ENCODE measurements around the gene ATP10B.

The ATP10B gene

DNA sequence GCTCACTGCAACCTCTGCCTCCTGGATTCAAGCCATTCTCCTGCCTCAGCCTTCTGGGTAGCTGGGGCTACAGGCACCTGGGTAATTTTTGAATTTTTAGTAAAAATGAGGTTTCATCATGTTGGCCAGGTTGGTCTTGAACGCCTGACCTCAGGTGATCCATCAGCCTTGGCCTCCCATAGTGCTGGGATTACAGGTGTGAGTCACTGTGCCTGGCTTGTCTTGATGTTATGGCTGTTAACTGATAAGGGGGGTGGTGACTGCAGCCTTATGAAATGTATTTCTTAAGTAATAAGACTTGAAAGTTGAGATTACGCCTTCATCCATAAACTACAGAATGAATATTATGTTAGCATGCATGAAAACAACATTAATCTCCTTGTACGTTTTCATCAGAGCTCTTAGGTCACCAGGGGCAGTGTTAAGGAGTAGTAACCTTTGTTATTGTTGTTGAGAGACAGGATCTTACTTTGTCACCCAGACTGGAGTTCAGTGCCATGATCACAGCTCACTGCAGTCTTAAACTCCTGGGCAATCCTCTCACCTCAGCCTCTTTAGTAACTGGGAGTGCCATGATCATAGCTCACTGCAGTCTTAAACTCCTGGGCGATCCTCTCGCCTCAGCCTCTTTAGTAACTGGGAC is 148.3 kb downstream of the ATP10B start:
- no peak overlapping the region for H3K4me3 ChIP-seq (ENCODE audit: low read length)
- no peak for DNase-seq (ENCODE audit: low read depth, low spot score)

GRCh38 chr5:160702934-160703333 is 149.1 kb downstream of the ATP10B start:
- no peak overlapping the region for H3K4me3 ChIP-seq (ENCODE audit: low read length)
- no peak for DNase-seq (ENCODE audit: low read depth, low spot score)

DNA sequence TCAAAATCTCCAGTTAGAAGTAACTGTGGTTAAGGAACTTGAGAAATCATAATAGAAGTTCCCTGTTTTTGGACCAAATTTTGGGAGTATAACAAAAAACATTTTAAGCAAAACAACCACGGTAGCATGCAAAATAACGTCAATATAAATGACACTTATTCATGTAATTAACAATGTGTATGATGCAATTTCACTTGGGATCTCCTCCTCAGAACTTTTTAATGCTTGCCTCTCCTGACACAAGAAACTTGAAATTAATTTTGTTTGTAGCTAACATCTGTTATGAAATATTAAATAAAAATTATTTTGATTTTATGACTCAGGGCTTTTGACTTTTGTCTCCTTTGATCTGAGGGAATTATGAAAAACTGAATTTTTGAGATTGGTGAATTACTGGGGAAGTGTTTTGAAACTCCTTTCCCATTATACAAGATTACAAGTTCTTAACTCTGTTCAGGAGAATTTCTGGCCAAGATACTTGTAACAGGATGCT is 149.7 kb downstream of the ATP10B start:
- H3K4me3 ChIP-seq (ENCODE audit: low read length): no peak overlapping the region
- no peak for DNase-seq (ENCODE audit: low read depth, low spot score)

- no peak overlapping the region for H3K4me3 ChIP-seq (ENCODE audit: low read length)
- no peak for DNase-seq (ENCODE audit: low read depth, low spot score)
These were observed 150.6 kb downstream of the ATP10B start for GRCh38 chr5:160701403-160701802.

DNA sequence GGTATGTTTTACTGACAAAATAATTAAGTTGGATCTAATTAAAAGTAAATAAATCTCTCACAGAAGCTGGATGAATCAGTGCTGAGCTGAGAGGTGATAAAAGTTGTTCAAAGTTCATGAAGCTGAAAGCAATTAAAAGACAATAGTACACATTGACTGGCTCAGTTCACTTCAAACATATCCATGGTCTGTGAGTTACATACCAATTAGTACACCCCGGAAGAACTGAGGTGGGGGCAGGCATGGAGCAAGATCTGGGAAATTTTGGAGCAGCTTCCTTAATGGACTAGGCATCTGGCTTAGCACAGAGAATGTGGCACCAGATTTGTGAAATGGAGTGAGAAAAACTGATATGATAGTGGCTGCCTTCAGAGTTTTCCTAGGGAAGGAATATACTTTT is 152.7 kb downstream of the ATP10B start:
- no peak for DNase-seq (ENCODE audit: low read depth, low spot score)
- H3K4me3 ChIP-seq (ENCODE audit: low read length): no peak overlapping the region

DNA sequence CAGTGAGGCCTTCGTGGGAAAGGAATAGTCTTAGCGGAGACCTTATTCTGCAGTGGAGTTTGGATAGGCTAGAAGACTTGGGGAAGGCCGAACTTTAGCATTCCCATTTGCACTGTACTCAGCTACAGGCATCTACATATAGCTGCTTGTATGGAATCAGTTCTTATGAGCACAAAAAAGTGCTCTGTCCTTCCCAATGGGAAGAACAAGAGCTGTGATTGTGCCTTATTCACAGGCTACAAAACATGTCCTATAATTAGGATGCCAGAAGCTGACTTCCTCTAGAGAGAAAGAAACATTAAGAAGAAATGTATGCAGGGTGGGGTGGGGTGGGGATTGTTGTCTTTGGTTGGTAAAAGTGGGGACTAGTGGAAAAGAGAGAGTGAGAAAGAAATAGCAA is 154.7 kb downstream of the ATP10B start:
- no peak overlapping the region for H3K4me3 ChIP-seq (ENCODE audit: low read length)
- DNase-seq (ENCODE audit: low read depth, low spot score): no peak

DNA sequence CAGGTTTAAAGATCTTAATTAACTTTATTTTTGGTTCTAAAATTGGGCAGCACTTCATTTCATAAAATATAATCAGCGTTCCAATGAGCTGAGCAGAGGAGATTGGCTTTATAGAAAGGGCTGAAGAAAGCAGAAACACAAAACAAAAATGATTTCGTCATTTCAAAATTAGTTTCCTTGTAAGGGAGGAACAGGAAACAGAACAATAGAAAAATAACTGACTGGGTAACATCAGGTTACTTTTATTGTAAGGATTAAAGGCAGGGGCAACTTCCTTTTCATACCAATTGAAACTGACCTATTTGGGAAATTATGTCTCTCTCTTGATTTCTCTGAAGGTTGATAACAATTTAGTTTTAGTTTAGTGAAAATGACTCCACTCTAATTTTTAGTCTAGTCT is 157.1 kb downstream of the ATP10B start:
- H3K4me3 ChIP-seq (ENCODE audit: low read length): no peak overlapping the region
- DNase-seq (ENCODE audit: low read depth, low spot score): no peak

DNA sequence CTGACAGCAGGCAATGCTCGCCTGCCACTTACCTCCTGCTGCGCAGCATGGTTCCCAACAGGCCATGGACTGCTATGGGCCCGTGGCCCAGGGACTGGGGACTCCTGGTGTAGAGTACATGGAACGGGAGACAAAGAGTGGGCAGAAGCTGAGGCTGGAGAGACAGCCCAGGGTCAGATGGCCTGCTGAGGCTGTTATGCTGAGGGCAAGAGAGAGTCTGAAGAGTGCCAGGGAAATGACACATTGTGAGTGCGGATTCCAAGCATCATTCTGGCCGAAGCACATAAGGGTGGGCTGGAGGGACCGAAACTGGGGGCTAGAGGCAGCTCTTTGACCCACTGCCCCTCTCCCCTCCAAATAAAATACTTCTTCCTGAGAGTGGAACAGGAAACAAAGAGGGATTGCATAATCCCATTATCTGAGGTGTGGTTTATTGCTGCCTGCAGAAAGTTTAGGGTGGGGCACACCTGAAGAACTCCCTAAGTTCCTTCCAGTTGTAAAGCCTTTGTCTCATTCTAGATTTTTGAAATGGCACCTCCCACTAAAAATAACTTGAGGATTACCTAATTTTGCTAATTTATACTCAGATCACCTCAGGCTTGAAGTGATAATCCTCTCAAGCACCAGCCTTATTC is 158.1 kb downstream of the ATP10B start:
- no peak overlapping the region for H3K4me3 ChIP-seq (ENCODE audit: low read length)
- no peak for DNase-seq (ENCODE audit: low read depth, low spot score)

- no peak for DNase-seq (ENCODE audit: low read depth, low spot score)
- no peak overlapping the region for H3K4me3 ChIP-seq (ENCODE audit: low read length)
These were observed 159.7 kb downstream of the ATP10B start for GRCh38 chr5:160692271-160692670.

- no peak overlapping the region for H3K4me3 ChIP-seq (ENCODE audit: low read length)
- peak; percentile 39 for DNase-seq (ENCODE audit: low read depth, low spot score)
These were observed 166.3 kb downstream of the ATP10B start for GRCh38 chr5:160685695-160686094.

DNA sequence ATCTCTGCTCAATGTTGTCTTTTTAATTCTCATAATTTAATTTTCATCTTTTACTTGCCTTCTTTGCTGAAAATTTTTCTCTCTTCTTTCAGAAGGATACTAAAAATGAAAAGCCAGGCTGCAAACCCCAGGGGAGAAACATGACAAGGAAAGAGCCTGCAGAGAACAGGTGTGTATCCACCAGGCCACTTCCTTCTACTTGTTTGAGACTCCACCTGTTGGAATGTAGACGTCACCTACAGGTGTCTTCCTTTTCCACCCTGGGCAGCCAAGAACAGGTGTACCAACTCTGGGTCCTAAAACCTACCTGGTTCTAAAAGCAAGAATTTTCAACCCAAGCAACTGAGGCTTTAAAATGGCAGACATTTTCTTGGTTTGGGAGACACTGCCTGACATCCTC is 166.8 kb downstream of the ATP10B start:
- DNase-seq (ENCODE audit: low read depth, low spot score): no peak

DNA sequence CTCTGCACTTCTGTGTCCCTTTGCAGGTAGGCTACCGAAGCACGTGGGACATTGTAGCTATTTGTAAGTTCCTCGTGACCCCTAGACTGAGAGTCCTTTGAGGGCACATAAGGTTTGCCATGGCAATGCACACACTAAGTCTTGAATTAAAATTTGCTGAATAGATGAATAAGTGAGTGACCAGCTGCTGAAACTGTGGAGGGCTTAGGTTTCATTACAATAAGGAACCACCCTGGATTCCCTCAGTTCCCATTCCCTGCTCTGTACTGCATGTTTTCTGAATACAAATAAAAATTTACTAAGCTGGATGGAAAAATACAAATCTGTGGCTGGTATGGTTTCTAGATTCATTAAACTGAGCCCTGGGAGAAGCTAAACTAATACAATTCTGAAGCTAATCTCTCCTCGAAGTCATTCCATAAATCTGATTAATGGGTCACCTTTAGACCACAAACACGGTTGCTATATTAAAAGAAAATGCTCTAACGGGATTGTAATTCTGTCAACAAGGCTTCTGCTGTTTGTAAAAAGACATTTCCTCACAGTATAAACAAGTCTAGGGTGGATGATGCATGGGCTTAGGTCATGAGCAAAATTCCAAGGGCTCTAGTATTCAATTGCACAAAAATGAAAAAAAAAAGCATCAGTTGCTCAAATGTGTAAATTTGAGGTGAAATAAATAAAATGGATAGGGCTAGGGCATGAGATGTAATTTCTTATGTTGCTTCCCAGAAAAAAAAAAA is 172.3 kb downstream of the ATP10B start:
- H3K4me3 ChIP-seq (ENCODE audit: low read length): no peak overlapping the region
- no peak for DNase-seq (ENCODE audit: low read depth, low spot score)

More for the DNA sequence above, 166.8 kb downstream of the ATP10B start:
- no peak overlapping the region for H3K4me3 ChIP-seq (ENCODE audit: low read length)

DNA sequence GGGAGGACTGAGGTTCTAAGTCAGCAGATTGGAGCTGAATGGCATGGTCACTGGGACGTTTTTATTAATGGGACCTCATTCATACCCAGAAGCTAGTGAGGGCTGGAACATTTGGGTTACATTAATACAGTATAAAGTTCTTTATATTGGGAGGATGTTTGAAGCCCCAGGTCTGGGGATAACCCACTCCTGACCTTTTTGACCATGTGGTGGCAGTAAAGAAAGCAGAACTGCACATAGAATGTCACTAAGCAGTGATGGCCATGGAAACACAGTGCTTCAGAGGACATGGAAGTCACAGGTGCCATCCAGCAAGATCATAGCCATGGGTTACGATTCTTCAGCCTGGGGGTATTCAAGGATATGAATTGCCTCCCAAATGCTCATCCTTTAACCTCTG is 176.0 kb downstream of the ATP10B start:
- DNase-seq (ENCODE audit: low read depth, low spot score): no peak
- H3K4me3 ChIP-seq (ENCODE audit: low read length): no peak overlapping the region

DNA sequence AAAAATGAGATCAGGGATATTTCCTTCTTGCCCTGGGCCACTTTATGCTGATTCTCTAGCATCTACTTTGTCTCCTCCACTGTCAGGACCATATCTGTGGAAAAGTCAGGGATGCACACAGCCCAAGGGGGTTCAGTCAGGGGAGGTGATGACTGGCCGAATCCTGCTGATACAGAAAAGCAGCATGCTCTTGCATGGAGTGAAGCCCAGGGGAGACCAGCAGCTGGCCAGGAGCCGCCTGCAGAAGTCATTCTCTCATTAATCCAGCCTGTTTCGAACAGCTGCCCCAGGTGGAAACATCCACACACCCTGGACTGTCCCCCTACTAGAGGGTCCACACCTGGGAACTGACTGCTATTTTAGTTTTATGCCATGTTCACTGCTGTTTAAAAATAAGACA is 177.1 kb downstream of the ATP10B start:
- no peak for DNase-seq (ENCODE audit: low read depth, low spot score)
- H3K4me3 ChIP-seq (ENCODE audit: low read length): no peak overlapping the region

GRCh38 chr5:160672521-160672920 is 179.5 kb downstream of the ATP10B start:
- DNase-seq (ENCODE audit: low read depth, low spot score): no peak
- no peak overlapping the region for H3K4me3 ChIP-seq (ENCODE audit: low read length)

DNA sequence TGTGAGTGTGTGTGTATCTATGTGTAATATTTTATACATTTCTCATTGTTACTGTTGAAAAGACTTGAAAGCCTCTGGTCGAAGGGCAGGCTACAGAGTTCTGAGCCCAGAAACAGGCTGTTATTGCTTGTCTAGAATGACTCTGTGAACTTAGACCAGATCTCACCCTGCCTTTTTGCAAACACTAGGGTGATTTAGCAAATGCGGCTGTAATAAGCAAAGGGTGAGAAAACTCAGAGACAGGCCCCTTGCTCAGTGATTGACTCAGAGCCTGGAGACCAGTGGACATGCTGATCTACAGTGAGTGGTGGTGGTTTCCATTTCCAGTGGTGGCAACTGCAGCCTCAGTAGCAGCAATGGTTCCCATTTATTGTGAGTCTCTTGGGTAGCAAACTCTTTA is 183.7 kb downstream of the ATP10B start:
- DNase-seq (ENCODE audit: low read depth, low spot score): no peak
- H3K4me3 ChIP-seq (ENCODE audit: low read length): no peak overlapping the region

DNA sequence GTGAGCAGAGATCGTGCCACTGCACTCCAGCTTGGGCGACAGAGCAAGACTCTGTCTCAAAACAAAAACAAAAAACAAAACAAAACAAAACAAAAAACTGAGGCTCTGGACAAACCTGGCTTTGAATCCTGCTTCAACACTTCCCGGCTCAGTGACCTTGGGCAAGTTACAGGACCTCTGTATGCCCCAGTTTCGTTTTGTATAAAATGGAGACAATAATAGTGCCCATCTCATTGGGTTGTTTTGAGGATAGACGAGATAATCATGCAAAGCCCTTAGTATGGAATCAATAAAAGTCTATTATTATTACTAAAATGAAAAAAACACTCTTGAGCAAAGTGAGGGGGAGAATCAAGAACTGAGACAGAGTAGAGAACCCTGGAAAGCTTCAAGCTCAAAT is 184.9 kb downstream of the ATP10B start:
- DNase-seq (ENCODE audit: low read depth, low spot score): no peak

GRCh38 chr5:160665460-160665859 is 186.6 kb downstream of the ATP10B start:
- DNase-seq (ENCODE audit: low read depth, low spot score): no peak
- H3K4me3 ChIP-seq (ENCODE audit: low read length): no peak overlapping the region

More for the DNA sequence above, 184.9 kb downstream of the ATP10B start:
- H3K4me3 ChIP-seq (ENCODE audit: low read length): no peak overlapping the region

GRCh38 chr5:160660132-160660531 is 191.9 kb downstream of the ATP10B start:
- DNase-seq (ENCODE audit: low read depth, low spot score): no peak
- H3K4me3 ChIP-seq (ENCODE audit: low read length): no peak overlapping the region
